DMS114 treated with DMSO at 0.1 percent for 48 hours (cell line): ENCODE results near the gene CSNK1G3.
A peak's percentile ranks its signal among the peaks of the same experiment; 100 is the strongest.
"Not testable (repeated sequence)": the region's sequence is repeated elsewhere in the genome, so short reads cannot be mapped to it uniquely, and the experiment has no call there.

Experiments used
- DNase-seq: peaks from one replicate; lab custom pipeline; 2025; ENCODE audit not compliant: unreplicated experiment; lab: John Stamatoyannopoulos, UW

Gene CSNK1G3

DNA sequence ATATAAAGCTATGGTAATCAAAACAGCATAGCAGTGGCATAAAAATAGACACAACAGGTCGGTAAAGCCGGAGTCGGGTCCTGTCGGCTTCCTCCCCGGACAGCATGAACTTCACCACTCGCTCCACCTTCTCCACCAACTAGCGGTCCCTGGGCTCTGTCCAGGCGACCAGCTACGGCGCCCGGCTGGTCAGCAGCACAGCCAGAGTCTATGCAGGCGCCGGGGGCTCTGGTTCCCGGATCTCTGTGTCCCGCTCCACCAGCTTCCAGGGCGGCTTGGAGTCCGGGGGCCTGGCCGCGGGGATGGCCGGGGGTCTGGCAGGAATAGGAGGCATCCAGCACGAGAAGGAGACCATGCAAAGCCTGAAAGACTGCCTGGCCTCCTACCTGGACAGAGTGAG is 124.0 kb downstream of the CSNK1G3 start:
- DNase-seq, result no peak

- not testable (repeated sequence) for DNase-seq
Observed at GRCh38 chr5:123637028-123637427, 125.1 kb downstream of the CSNK1G3 start.

DNA sequence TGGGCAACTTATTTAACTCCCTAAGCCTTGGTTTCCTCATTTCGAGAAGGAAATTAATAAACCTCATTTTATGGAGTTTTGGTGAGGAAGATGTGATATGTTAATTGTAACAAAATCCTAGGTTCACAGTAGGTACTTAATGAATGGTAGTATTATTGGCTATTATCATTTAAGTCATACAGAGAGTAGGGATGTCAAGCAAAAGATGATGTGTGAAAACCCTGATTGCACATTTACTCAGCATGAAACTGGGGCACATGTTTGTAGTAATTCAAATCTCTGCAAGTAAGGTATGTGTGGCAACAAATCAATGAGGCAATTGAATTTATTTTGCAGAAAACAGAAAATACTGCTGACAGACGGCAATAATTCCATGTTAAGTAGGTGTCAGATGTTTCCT is 127.3 kb downstream of the CSNK1G3 start:
- no peak for DNase-seq

- DNase-seq, result no peak
Observed at GRCh38 chr5:123645024-123645603, 133.1 kb downstream of the CSNK1G3 start.

- no peak for DNase-seq
Observed at GRCh38 chr5:123647066-123647465, 135.1 kb downstream of the CSNK1G3 start.

GRCh38 chr5:123651234-123651633 is 139.3 kb downstream of the CSNK1G3 start:
- no peak for DNase-seq

- no peak for DNase-seq
Observed at GRCh38 chr5:123659011-123659410, 147.0 kb downstream of the CSNK1G3 start.

DNA sequence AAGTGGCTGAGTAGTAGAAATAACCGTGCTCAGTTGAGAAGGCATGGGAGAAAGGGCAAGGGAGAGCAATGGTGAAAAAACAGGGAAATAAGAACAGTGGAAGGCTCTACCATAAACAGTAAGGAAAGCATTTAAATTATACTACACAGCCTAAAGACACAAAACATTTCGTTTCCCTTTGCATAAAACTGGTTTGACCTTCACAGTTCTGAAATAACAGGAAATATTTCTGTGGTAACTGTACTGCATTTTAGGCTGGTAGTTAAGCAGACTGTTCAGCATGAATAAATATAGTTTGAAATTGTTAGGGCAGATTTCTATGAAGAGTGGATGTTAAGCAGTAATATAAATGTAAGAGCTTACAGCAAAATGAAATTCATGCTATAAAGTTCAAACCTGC is 147.5 kb downstream of the CSNK1G3 start:
- DNase-seq, result no peak

DNA sequence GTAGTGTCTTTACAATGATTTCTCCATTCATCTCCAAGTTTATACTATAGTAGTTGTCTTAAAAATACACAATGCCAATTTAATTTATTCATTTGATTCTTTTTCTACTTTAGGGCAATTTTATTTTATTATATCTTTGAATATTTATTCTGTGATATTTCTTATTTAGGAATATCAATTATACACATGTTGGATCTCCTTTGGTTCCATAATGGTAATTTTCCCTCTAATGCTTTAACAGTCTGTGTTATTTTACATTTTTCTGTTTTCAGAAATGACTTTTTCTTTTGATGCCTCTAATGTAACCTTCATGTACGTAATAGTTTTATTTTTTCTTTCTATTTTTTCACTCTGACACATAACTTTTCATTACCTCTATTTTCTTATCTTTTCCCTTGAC is 153.0 kb downstream of the CSNK1G3 start:
- DNase-seq, result no peak

- DNase-seq, result peak; percentile 34
Observed at GRCh38 chr5:123665822-123666371, 153.9 kb downstream of the CSNK1G3 start.
